HG03460 (cell line): Measurements from ENCODE around the gene PDHX.
A peak's percentile ranks its signal among the peaks of the same experiment; 100 is the strongest.
"Not testable (repeated sequence)": the region's sequence is repeated elsewhere in the genome, so short reads cannot be mapped to it uniquely, and the experiment has no call there.

ENCODE experiments used
- ATAC-seq: cut with Tn5 transposase; IDR thresholded peaks from one replicate; pipeline ENCODE4 v1.9.1; 2021; ENCODE audit not compliant: unreplicated experiment

PDHX gene

GRCh38 chr11:34916015-34916842, at the start of gene PDHX, which contains the start of gene APIP:
Gene PDHX, plus strand, starts transcription at chr11:34916618. Its CDS starts 38 bp downstream, at chr11:34916656.
Gene APIP, minus strand, starts transcription at chr11:34916379. Its CDS starts 95 bp downstream, at chr11:34916284.
- peak; percentile 89 for ATAC-seq

GRCh38 chr11:34869425-34869824, 47.0 kb upstream of the PDHX start:
- ATAC-seq = no peak

GRCh38 chr11:34870548-34871196, 45.7 kb upstream of the PDHX start:
- ATAC-seq = no peak

- ATAC-seq = no peak
Observed at GRCh38 chr11:34874202-34874601, 42.2 kb upstream of the PDHX start.

- no peak for ATAC-seq
Observed at GRCh38 chr11:34877375-34877975, 38.9 kb upstream of the PDHX start.

GRCh38 chr11:34881900-34882299, 34.5 kb upstream of the PDHX start:
- no peak for ATAC-seq

- no peak for ATAC-seq
Observed at GRCh38 chr11:34886609-34887008, 29.8 kb upstream of the PDHX start.

GRCh38 chr11:34887260-34887659, 29.2 kb upstream of the PDHX start:
- ATAC-seq = no peak

GRCh38 chr11:34890089-34890488, 26.3 kb upstream of the PDHX start:
- ATAC-seq = no peak

- no peak for ATAC-seq
Observed at GRCh38 chr11:34890812-34891211, 25.6 kb upstream of the PDHX start.

GRCh38 chr11:34891611-34892010, 24.8 kb upstream of the PDHX start:
- no peak for ATAC-seq

- no peak for ATAC-seq
Observed at GRCh38 chr11:34893416-34893815, 23.0 kb upstream of the PDHX start.

- not testable (repeated sequence) for ATAC-seq
Observed at GRCh38 chr11:34896191-34896590, 20.2 kb upstream of the PDHX start.

- no peak for ATAC-seq
Observed at GRCh38 chr11:34897171-34897870, 19.1 kb upstream of the PDHX start.

- ATAC-seq = no peak
Observed at GRCh38 chr11:34898474-34898873, 17.9 kb upstream of the PDHX start.

GRCh38 chr11:34899633-34900016, 16.8 kb upstream of the PDHX start:
- ATAC-seq = no peak

GRCh38 chr11:34904421-34904955, 11.9 kb upstream of the PDHX start:
- no peak for ATAC-seq

- ATAC-seq = no peak
Observed at GRCh38 chr11:34905666-34906065, 10.8 kb upstream of the PDHX start.

GRCh38 chr11:34907934-34908593, 8.4 kb upstream of the PDHX start:
- no peak for ATAC-seq

- no peak for ATAC-seq
Observed at GRCh38 chr11:34909415-34909814, 7.0 kb upstream of the PDHX start.

GRCh38 chr11:34909955-34910354, 6.5 kb upstream of the PDHX start:
- no peak for ATAC-seq
